ENCODE data around the gene MMP24. TPM values are rescaled to one million over a fixed set of nuclear protein-coding genes. Genes with fewer than 3 reads are reported as not detected.

The MMP24 gene
- total RNA-seq, 1 experiment from 2014 or later = 13.0 TPM

DNA sequence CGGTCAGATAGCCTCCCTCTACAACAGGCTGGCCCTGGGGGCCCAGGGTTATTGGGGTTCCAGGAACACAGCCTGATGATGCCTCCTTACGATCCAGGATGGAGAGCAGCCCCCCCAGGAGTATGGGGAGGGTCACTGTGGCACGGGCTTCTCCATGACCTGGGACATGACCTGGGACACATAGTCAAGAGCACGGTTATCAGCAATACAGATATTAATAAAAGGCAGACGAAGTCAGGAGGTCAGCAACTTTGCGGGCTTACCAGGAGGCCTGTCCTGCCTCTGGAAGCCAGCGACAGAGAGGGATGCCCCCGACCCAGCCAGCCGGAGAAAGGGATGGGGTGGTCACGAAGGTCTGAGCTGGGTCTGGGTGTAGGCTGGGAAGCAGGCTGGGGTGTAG is 50.6 kb downstream of the MMP24 start:
- peaks cover 4% of the 10 kb centered on the region; the same call in 1 of the 2 replicates for H3K4me1 ChIP-seq
- Mint-ChIP-seq H3K9me3 (ENCODE audit: unreplicated experiment) (no peaks in the 10 kb centered on the region), H3K27me3 (ENCODE audit: insufficient read depth, unreplicated experiment) (no peaks in the 10 kb centered on the region), H3K27ac (ENCODE audit: unreplicated experiment) (peak overlapping the region; percentile 74), H3K36me3 (ENCODE audit: insufficient read depth, unreplicated experiment) (peaks cover 61% of the 10 kb centered on the region), H3K4me3 (ENCODE audit: unreplicated experiment) (peak overlapping the region; percentile 72), H3K4me1 (ENCODE audit: low read depth, unreplicated experiment) (no peaks in the 10 kb centered on the region)
- intact Hi-C loops (cut with micrococcal nuclease; ENCODE audit: unreplicated experiment) = no loop called here
- no peaks in the 10 kb centered on the region for H3K9me3 ChIP-seq
- peaks cover 15% of the 10 kb centered on the region for H3K36me3 ChIP-seq (ENCODE audit: control insufficient read depth, insufficient read depth, low read length)
- BruUV-seq (replicated peaks) = no TSS peak
- H3K27me3 ChIP-seq (replicated peaks; ENCODE audit: control insufficient read depth, insufficient read depth, low read length) = no peaks in the 10 kb centered on the region
- ChIA-PET POLR2A (interaction anchor here (1.1 kb wide), 1 partner anchor 130 kb away, joined by 9 read pairs; the partner anchor contains the start of gene EDEM2), CTCF (interaction anchor here (1.1 to 4.2 kb wide), 4 partner anchors 12 to 132 kb away, joined by 3 to 21 read pairs (median 5); partner anchors contain the start of gene EDEM2)
- H3K4me3 ChIP-seq (ENCODE audit: low read depth, low read length) = peak overlapping the region; percentile 58
- TF ChIP-seq, protein P1, sequence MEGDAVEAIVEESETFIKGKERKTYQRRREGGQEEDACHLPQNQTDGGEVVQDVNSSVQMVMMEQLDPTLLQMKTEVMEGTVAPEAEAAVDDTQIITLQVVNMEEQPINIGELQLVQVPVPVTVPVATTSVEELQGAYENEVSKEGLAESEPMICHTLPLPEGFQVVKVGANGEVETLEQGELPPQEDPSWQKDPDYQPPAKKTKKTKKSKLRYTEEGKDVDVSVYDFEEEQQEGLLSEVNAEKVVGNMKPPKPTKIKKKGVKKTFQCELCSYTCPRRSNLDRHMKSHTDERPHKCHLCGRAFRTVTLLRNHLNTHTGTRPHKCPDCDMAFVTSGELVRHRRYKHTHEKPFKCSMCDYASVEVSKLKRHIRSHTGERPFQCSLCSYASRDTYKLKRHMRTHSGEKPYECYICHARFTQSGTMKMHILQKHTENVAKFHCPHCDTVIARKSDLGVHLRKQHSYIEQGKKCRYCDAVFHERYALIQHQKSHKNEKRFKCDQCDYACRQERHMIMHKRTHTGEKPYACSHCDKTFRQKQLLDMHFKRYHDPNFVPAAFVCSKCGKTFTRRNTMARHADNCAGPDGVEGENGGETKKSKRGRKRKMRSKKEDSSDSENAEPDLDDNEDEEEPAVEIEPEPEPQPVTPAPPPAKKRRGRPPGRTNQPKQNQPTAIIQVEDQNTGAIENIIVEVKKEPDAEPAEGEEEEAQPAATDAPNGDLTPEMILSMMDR (IDR thresholded peaks at IDR 0.05; ENCODE audit: insufficient read depth in 1 of 2, low read depth in 1 of 2, low read length in 1 of 2, severe bottlenecking in 1 of 2, unreplicated experiment in 1 of 2) = no peak
- no peak for DNase-seq

DNA sequence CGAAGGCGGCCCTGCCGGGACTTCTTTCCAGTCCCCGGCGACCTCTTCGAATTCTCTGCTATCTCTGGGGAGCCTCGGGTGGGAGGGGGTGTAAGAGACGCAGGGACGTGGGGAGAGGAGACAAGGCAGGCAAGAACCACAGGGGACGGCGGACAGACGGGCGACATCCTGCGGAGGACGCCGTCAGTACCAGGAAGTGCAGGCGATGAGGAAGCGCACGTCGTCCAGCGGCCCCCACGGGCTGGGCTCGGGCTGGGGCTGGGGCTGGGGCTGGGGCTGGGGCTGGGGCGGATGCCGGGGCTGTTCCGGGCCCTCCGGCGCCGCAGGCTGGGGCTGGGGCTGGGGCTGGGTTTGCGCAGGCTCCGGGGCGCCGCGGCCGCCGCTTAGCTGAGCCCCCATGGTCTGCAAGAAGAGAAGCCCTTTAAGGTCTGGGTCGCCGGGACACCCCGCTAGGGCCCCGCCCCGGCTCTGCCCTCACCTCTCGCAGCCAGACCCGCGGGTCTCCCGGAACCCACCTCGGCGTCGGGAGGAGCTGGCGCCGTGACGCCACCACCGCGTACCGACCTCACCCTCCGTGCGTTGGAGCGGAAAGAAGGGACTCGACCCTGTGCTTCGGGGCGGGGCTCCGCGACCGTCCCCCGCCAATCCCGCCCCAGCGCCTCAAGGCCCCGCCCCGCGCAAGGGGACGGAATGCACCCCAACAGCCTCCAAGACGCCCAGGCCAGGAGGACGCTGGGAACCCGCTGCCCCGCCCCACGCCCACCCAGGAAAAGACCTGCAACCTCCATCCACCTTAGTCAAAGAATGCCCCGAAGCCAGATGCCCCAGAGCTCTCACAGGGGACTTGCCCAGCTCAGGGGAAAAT is 51.3 kb downstream of the MMP24 start, which contains the start of gene MMP24OS:
Gene MMP24OS (minus strand): TSS at position 592 of the 865 bp plus-strand sequence. CDS start 193 bp downstream, at position 399.
- Histone ChIP-seq H3K9me3 (no peaks in the 10 kb centered on the region), H3K4me3 (ENCODE audit: low read depth, low read length) (peak within 1 kb of the TSS; percentile 58), H3K36me3 (ENCODE audit: control insufficient read depth, insufficient read depth, low read length) (peaks cover 17% of the 10 kb centered on the region), H3K27me3 (replicated peaks; ENCODE audit: control insufficient read depth, insufficient read depth, low read length) (no peaks in the 10 kb centered on the region), H3K4me1 (peaks cover 4% of the 10 kb centered on the region; the same call in 1 of the 2 replicates)
- H3K4me1 Mint-ChIP-seq (ENCODE audit: low read depth, unreplicated experiment) = no peaks in the 10 kb centered on the region
- peak; percentile 91 for DNase-seq
- H3K27ac Mint-ChIP-seq (ENCODE audit: unreplicated experiment) = peak within 1 kb of the TSS; percentile 74
- ChIA-PET CTCF (interaction anchor here (0.6 to 4.2 kb wide), 7 partner anchors 9 to 614 kb away, joined by 3 to 21 read pairs (median 4); partner anchors contain the start of gene EDEM2), POLR2A (interaction anchor here (0.5 to 1.1 kb wide), 11 partner anchors 8 to 1345 kb away, joined by 3 to 21 read pairs (median 4); partner anchors contain the start of genes EDEM2 and RBM39)
- H3K4me3 Mint-ChIP-seq (ENCODE audit: unreplicated experiment) = peak within 1 kb of the TSS; percentile 72
- H3K27me3 Mint-ChIP-seq (ENCODE audit: insufficient read depth, unreplicated experiment) = no peaks in the 10 kb centered on the region
- BruUV-seq (replicated peaks) = no TSS peak
- H3K9me3 Mint-ChIP-seq (ENCODE audit: unreplicated experiment) = no peaks in the 10 kb centered on the region
- intact Hi-C loops (cut with micrococcal nuclease; ENCODE audit: unreplicated experiment) = no loop called here
- peaks cover 68% of the 10 kb centered on the region for H3K36me3 Mint-ChIP-seq (ENCODE audit: insufficient read depth, unreplicated experiment)
- TF ChIP-seq, protein P1 (IDR thresholded peaks at IDR 0.05; ENCODE audit: insufficient read depth in 1 of 2, low read depth in 1 of 2, low read length in 1 of 2, severe bottlenecking in 1 of 2, unreplicated experiment in 1 of 2) = peak; percentile 11 to 48

DNA sequence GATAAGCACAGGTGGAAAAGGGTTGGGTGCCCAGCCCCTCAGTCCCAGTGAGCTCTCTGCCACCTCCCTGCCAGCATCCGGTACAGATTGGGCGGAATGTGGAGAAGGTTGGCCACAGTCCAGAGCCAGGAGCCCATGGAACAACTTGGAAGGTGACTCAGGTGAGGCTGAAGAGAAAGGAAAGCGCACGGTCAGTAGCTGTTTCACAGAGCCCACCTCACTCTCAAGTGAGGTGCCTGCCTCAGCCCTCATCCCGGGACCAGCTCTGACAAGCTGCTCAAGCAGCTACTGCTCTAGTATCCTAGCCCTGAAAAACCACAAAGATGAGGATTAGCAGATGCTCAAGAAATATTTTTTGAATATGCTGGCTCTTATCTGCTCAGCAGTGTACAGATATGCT is 52.5 kb downstream of the MMP24 start:
- TF ChIP-seq, protein P1 (IDR thresholded peaks at IDR 0.05; ENCODE audit: insufficient read depth in 1 of 2, low read depth in 1 of 2, low read length in 1 of 2, severe bottlenecking in 1 of 2, unreplicated experiment in 1 of 2) = no peak
- ChIA-PET CTCF (interaction anchor here (0.6 to 1.3 kb wide), 3 partner anchors 14 to 134 kb away, joined by 3 read pairs; no protein-coding TSS in a partner anchor), POLR2A (interaction anchor here (0.5 kb wide), 1 partner anchor 276 kb away, joined by 3 read pairs; no protein-coding TSS in a partner anchor)
- no peaks in the 10 kb centered on the region for H3K27me3 ChIP-seq (replicated peaks; ENCODE audit: control insufficient read depth, insufficient read depth, low read length)
- H3K27me3 Mint-ChIP-seq (ENCODE audit: insufficient read depth, unreplicated experiment) = no peaks in the 10 kb centered on the region
- H3K36me3 Mint-ChIP-seq (ENCODE audit: insufficient read depth, unreplicated experiment) = peaks cover 67% of the 10 kb centered on the region
- peaks cover 9% of the 10 kb centered on the region for H3K4me1 ChIP-seq
- peaks cover 18% of the 10 kb centered on the region for H3K36me3 ChIP-seq (ENCODE audit: control insufficient read depth, insufficient read depth, low read length)
- H3K4me1 Mint-ChIP-seq (ENCODE audit: low read depth, unreplicated experiment) = no peaks in the 10 kb centered on the region
- no peak overlapping the region for H3K4me3 ChIP-seq (ENCODE audit: low read depth, low read length)
- H3K4me3 Mint-ChIP-seq (ENCODE audit: unreplicated experiment) = no peak overlapping the region
- intact Hi-C loops (cut with micrococcal nuclease; ENCODE audit: unreplicated experiment) = no loop called here
- H3K9me3 ChIP-seq = no peaks in the 10 kb centered on the region
- BruUV-seq (replicated peaks) = no TSS peak
- no peak overlapping the region for H3K27ac Mint-ChIP-seq (ENCODE audit: unreplicated experiment)
- DNase-seq = no peak
- no peaks in the 10 kb centered on the region for H3K9me3 Mint-ChIP-seq (ENCODE audit: unreplicated experiment)

Data from Caco-2 (cell line).